Muscle layer of duodenum (tissue), 2 donors: Measurements from ENCODE around the gene TNFRSF21.
"Not testable (repeated sequence)": the region's sequence is repeated elsewhere in the genome, so short reads cannot be mapped to it uniquely, and the experiment has no call there.

Experiments
- H3K27ac ChIP-seq: one replicate; pipeline ENCODE4 v1.7.0; 2013; ENCODE audit warnings: mild to moderate bottlenecking, low read length
- H3K27me3 ChIP-seq: one replicate; pipeline ENCODE4 v1.7.0; 2013; ENCODE audit warnings: low read depth, mild to moderate bottlenecking, control low read depth, low read length
- H3K36me3 ChIP-seq, 2 donors: one replicate each; pipeline ENCODE4 v1.7.0; 2013; ENCODE audit warnings: low read length in 2 of 2, control low read depth in 1 of 2, mild to moderate bottlenecking in 1 of 2; ENCODE audit not compliant: insufficient read depth in 2 of 2, control insufficient read depth in 1 of 2
- H3K4me1 ChIP-seq, 2 donors: one replicate each; pipeline ENCODE4 v1.7.0; 2013; ENCODE audit warnings: low read length in 2 of 2, mild to moderate bottlenecking in 2 of 2, control low read depth in 1 of 2, moderate library complexity in 1 of 2; ENCODE audit not compliant: insufficient read depth in 2 of 2, control insufficient read depth in 1 of 2
- H3K4me3 ChIP-seq, 2 donors: one replicate each; pipeline ENCODE4 v1.7.0; 2013; ENCODE audit warnings: low read length in 2 of 2, low read depth in 1 of 2, mild to moderate bottlenecking in 1 of 2
- H3K9me3 ChIP-seq, 2 donors: one replicate each; pipeline ENCODE4 v1.7.0; 2013; ENCODE audit warnings: low read length in 2 of 2, control low read depth in 1 of 2, mild to moderate bottlenecking in 1 of 2; ENCODE audit not compliant: control insufficient read depth in 1 of 2
- donor health status: healthy.

The TNFRSF21 gene

GRCh38 chr6:47321577-47321976, 11.9 kb upstream of the TNFRSF21 start:
- H3K4me1 ChIP-seq = no peaks in the 10 kb centered on the region
- H3K27ac ChIP-seq = no peak overlapping the region
- H3K9me3 ChIP-seq = no peaks in the 10 kb centered on the region
- H3K36me3 ChIP-seq = no peaks in the 10 kb centered on the region
- no peak overlapping the region for H3K4me3 ChIP-seq
- H3K27me3 ChIP-seq = no peaks in the 10 kb centered on the region

DNA sequence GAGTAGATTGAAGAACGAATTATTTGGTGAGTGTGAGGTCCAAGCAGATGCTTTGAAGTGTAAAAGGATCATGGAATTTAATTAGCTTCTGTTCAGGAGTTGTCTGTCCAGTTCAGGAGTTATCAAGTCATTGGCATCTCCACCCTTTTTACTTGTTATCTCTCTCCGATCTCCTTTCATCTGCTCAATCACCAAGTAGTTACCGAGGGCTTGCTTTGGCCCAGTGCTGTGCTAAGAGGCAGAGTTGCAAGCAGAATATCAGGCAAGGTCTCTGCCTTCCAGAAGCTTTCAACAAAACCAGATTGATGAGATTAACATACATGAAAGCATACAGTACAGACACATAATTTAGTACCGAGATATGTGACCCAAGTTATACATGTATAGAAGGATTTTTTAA, 10.2 kb upstream of the TNFRSF21 start:
- H3K4me1 ChIP-seq = no peaks in the 10 kb centered on the region
- no peaks in the 10 kb centered on the region for H3K27me3 ChIP-seq
- H3K9me3 ChIP-seq = no peaks in the 10 kb centered on the region
- H3K27ac ChIP-seq = no peak overlapping the region
- H3K36me3 ChIP-seq = no peaks in the 10 kb centered on the region
- H3K4me3 ChIP-seq = no peak overlapping the region

- no peaks in the 10 kb centered on the region for H3K27me3 ChIP-seq
- no peak overlapping the region for H3K4me3 ChIP-seq
- no peaks in the 10 kb centered on the region for H3K36me3 ChIP-seq
- no peaks in the 10 kb centered on the region for H3K4me1 ChIP-seq
- no peak overlapping the region for H3K27ac ChIP-seq
- no peaks in the 10 kb centered on the region for H3K9me3 ChIP-seq
These were observed 9.7 kb upstream of the TNFRSF21 start for GRCh38 chr6:47319382-47319781.

- Histone ChIP-seq H3K9me3 (no peaks in the 10 kb centered on the region), H3K4me1 (no peaks in the 10 kb centered on the region), H3K27me3 (no peaks in the 10 kb centered on the region), H3K36me3 (no peaks in the 10 kb centered on the region), H3K27ac (no peak overlapping the region), H3K4me3 (no peak overlapping the region)
These were observed 8.7 kb upstream of the TNFRSF21 start for GRCh38 chr6:47318236-47318989.

GRCh38 chr6:47315181-47315580, 5.5 kb upstream of the TNFRSF21 start:
- H3K27me3 ChIP-seq, H3K36me3 ChIP-seq, H3K4me1 ChIP-seq, H3K4me3 ChIP-seq, H3K27ac ChIP-seq, H3K9me3 ChIP-seq: not testable (repeated sequence)

GRCh38 chr6:47310131-47310480, 401 bp upstream of the TNFRSF21 start:
- H3K36me3 ChIP-seq = no peaks in the 10 kb centered on the region
- peak overlapping the region; percentile 67 to 94 for H3K4me3 ChIP-seq
- H3K27ac ChIP-seq = no peak overlapping the region
- no peaks in the 10 kb centered on the region for H3K27me3 ChIP-seq
- H3K4me1 ChIP-seq = peaks cover 0 to 18% of the 10 kb centered on the region in 2 donors
- no peaks in the 10 kb centered on the region for H3K9me3 ChIP-seq

- Histone ChIP-seq H3K36me3 (no peaks in the 10 kb centered on the region), H3K27me3 (no peaks in the 10 kb centered on the region), H3K27ac (no peak overlapping the region), H3K4me3 (peak overlapping the region; percentile 67 to 94), H3K9me3 (no peaks in the 10 kb centered on the region), H3K4me1 (peaks cover 0 to 18% of the 10 kb centered on the region in 2 donors)
These were observed 984 bp downstream of the TNFRSF21 start for GRCh38 chr6:47308552-47309290.

GRCh38 chr6:47308198-47308517, 1.5 kb downstream of the TNFRSF21 start:
- H3K27ac ChIP-seq = peak overlapping the region; percentile 2

GRCh38 chr6:47307362-47308197, 2.1 kb downstream of the TNFRSF21 start:
- Histone ChIP-seq H3K9me3 (no peaks in the 10 kb centered on the region), H3K27ac (peak overlapping the region; percentile 2), H3K4me1 (peaks cover 0 to 18% of the 10 kb centered on the region in 2 donors), H3K4me3 (peak overlapping the region; percentile 67 to 94), H3K27me3 (no peaks in the 10 kb centered on the region), H3K36me3 (no peaks in the 10 kb centered on the region)

More at GRCh38 chr6:47308198-47308517, 1.5 kb downstream of the TNFRSF21 start:
- Histone ChIP-seq H3K4me3 (peak overlapping the region; percentile 67 to 94), H3K4me1 (peaks cover 0 to 18% of the 10 kb centered on the region in 2 donors), H3K27me3 (no peaks in the 10 kb centered on the region), H3K36me3 (no peaks in the 10 kb centered on the region), H3K9me3 (no peaks in the 10 kb centered on the region)

GRCh38 chr6:47306887-47307286, 2.8 kb downstream of the TNFRSF21 start:
- H3K27me3 ChIP-seq = no peaks in the 10 kb centered on the region
- no peaks in the 10 kb centered on the region for H3K9me3 ChIP-seq
- peaks cover 0 to 20% of the 10 kb centered on the region in 2 donors for H3K4me1 ChIP-seq
- H3K27ac ChIP-seq = no peak overlapping the region
- H3K4me3 ChIP-seq = peak overlapping the region in 1 of 2 donors; percentile 94
- no peaks in the 10 kb centered on the region for H3K36me3 ChIP-seq

GRCh38 chr6:47303861-47304260, 5.8 kb downstream of the TNFRSF21 start:
- H3K4me3 ChIP-seq = no peak overlapping the region
- peaks cover 0 to 22% of the 10 kb centered on the region in 2 donors for H3K4me1 ChIP-seq
- H3K9me3 ChIP-seq = no peaks in the 10 kb centered on the region
- no peaks in the 10 kb centered on the region for H3K27me3 ChIP-seq
- H3K27ac ChIP-seq = no peak overlapping the region
- no peaks in the 10 kb centered on the region for H3K36me3 ChIP-seq
